NCI-H2081 treated with DMSO at 0.1 percent for 48 hours (cell line): ENCODE data around the gene ANK3.

ENCODE experiments used
- DNase-seq: peaks from one replicate; lab custom pipeline; 2025; lab: John Stamatoyannopoulos, UW

The ANK3 gene

GRCh38 chr10:59976909-59977308, 412.8 kb downstream of the ANK3 start:
- no peak for DNase-seq
